Measurements from ENCODE around the gene FAM221B. TPM values are rescaled to one million over a fixed set of nuclear protein-coding genes. Genes with fewer than 3 reads are reported as not detected.

Gene FAM221B
- total RNA-seq, 1 donor from 2014 or later = not detected

GRCh38 chr9:35842020-35842745 lies 13.7 kb upstream of the FAM221B start:
- H3K27me3 ChIP-seq = no peaks in the 10 kb centered on the region
- no peak overlapping the region for H3K27ac ChIP-seq
- H3K4me3 ChIP-seq = no peak overlapping the region
- TF ChIP-seq POLR2AphosphoS5 (IDR thresholded peaks at IDR 0.05; ENCODE audit: insufficient read depth in 1 of 2, low read depth in 1 of 2) (no peak), CTCF (IDR thresholded peaks at IDR 0.05) (no peak)
- H3K4me1 ChIP-seq = peaks cover 30% of the 10 kb centered on the region
- intact Hi-C loops (cut with DNase I) = no loop called here
- H3K36me3 ChIP-seq = peaks cover 0 to 2% of the 10 kb centered on the region in 2 donors
- no peak for DNase-seq (ENCODE audit: extremely low spot score in 2 of 2)
- no peaks in the 10 kb centered on the region for H3K9me3 ChIP-seq

- Histone ChIP-seq H3K9me3 (no peaks in the 10 kb centered on the region), H3K27ac (no peak overlapping the region), H3K27me3 (no peaks in the 10 kb centered on the region), H3K36me3 (no peaks in the 10 kb centered on the region), H3K4me1 (peaks cover 30% of the 10 kb centered on the region), H3K4me3 (no peak overlapping the region)
- TF ChIP-seq POLR2A (IDR thresholded peaks at IDR 0.05) = no peak
- TF ChIP-seq CTCF (IDR thresholded peaks at IDR 0.05) = no peak
- no peak for TF ChIP-seq POLR2AphosphoS5 (IDR thresholded peaks at IDR 0.05; ENCODE audit: insufficient read depth in 1 of 2, low read depth in 1 of 2)
- intact Hi-C loops (cut with DNase I) = no loop called here
- no peak for DNase-seq (ENCODE audit: extremely low spot score in 2 of 2)
Measured at GRCh38 chr9:35841645-35841900, 13.0 kb upstream of the FAM221B start.

GRCh38 chr9:35840881-35841644 lies 12.5 kb upstream of the FAM221B start:
- no peak overlapping the region for H3K27ac ChIP-seq
- H3K9me3 ChIP-seq = no peaks in the 10 kb centered on the region
- no peak overlapping the region for H3K4me3 ChIP-seq
- TF ChIP-seq POLR2A (IDR thresholded peaks at IDR 0.05) (no peak), CTCF (IDR thresholded peaks at IDR 0.05) (no peak), POLR2AphosphoS5 (IDR thresholded peaks at IDR 0.05; ENCODE audit: insufficient read depth in 1 of 2, low read depth in 1 of 2) (no peak)
- no peaks in the 10 kb centered on the region for H3K27me3 ChIP-seq
- no peak for DNase-seq (ENCODE audit: extremely low spot score in 2 of 2)
- peaks cover 26% of the 10 kb centered on the region for H3K4me1 ChIP-seq
- intact Hi-C loops (cut with DNase I) = no loop called here
- H3K36me3 ChIP-seq = no peaks in the 10 kb centered on the region

- Histone ChIP-seq H3K36me3 (no peaks in the 10 kb centered on the region), H3K27me3 (no peaks in the 10 kb centered on the region), H3K27ac (no peak overlapping the region), H3K4me3 (no peak overlapping the region), H3K4me1 (peaks cover 19% of the 10 kb centered on the region), H3K9me3 (no peaks in the 10 kb centered on the region)
- TF ChIP-seq CTCF (IDR thresholded peaks at IDR 0.05) (no peak), POLR2A (IDR thresholded peaks at IDR 0.05) (no peak), POLR2AphosphoS5 (IDR thresholded peaks at IDR 0.05; ENCODE audit: insufficient read depth in 1 of 2, low read depth in 1 of 2) (no peak)
- DNase-seq (ENCODE audit: extremely low spot score in 2 of 2) = no peak
- intact Hi-C loops (cut with DNase I) = no loop called here
Measured at GRCh38 chr9:35839926-35840325, 11.4 kb upstream of the FAM221B start.

GRCh38 chr9:35836595-35836994 lies 8.1 kb upstream of the FAM221B start:
- intact Hi-C loops (cut with DNase I) = no loop called here
- Histone ChIP-seq H3K9me3 (no peaks in the 10 kb centered on the region), H3K4me1 (peaks cover 32% of the 10 kb centered on the region), H3K36me3 (no peaks in the 10 kb centered on the region), H3K4me3 (no peak overlapping the region), H3K27ac (no peak overlapping the region), H3K27me3 (no peaks in the 10 kb centered on the region)
- DNase-seq (ENCODE audit: extremely low spot score in 2 of 2) = no peak
- TF ChIP-seq POLR2A (IDR thresholded peaks at IDR 0.05) (no peak), CTCF (IDR thresholded peaks at IDR 0.05) (no peak), POLR2AphosphoS5 (IDR thresholded peaks at IDR 0.05; ENCODE audit: insufficient read depth in 1 of 2, low read depth in 1 of 2) (no peak)
